Measurements from ENCODE around the gene FGD4. TPM values are rescaled to one million over a fixed set of nuclear protein-coding genes. Genes with fewer than 3 reads are reported as not detected.

Gene FGD4
- total and polyA plus RNA-seq, 4 donors, result 4.8 to 64.6 (median 24.2) TPM

DNA sequence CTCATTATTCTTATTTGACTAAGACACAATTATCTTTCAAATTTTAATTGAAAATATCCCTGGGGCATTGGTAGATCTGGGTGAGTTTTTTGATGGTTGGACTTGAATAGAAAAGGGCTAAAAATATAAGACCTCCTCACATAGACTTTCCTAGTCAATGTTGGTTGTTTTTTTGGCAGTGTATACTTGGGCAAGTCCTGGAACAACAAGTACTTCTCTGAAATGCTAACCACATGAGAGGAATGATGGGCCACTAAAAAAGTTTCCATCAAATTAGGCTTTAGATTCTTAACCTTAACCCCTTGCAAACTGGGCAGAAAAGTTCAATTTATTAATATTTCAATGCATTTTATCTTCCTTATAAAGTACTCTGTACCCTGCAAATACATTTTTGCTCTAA, 97.6 kb downstream of the FGD4 start:
- no peaks in the 10 kb centered on the region for H3K27me3 ChIP-seq (ENCODE audit: control insufficient read depth in 3 of 3, insufficient read depth in 3 of 3, low read length in 2 of 3)

DNA sequence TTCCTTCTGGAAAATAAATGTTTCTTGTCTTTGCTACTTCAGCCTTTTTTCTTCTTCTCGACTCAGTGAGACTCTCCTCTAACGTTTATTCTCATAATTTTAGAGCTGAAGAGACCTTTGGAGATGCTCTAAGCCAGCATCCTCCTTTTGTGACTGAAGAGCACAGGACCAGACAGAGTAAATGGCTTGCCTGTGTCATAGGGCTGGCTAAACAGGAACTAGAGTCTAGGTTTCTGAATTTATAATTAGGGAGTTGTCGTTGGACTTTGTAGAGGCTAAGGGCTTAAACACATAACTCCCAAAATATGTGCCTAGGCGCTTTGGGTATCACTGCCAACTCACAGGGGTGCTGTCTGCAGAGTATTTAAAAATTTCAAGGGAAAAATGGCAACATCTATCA, 98.5 kb downstream of the FGD4 start:
- no peak overlapping the region for H3K9ac ChIP-seq (ENCODE audit: insufficient read depth in 1 of 2, low read length in 2 of 2)

More for the DNA sequence above, 97.6 kb downstream of the FGD4 start:
- TF ChIP-seq, protein P1, sequence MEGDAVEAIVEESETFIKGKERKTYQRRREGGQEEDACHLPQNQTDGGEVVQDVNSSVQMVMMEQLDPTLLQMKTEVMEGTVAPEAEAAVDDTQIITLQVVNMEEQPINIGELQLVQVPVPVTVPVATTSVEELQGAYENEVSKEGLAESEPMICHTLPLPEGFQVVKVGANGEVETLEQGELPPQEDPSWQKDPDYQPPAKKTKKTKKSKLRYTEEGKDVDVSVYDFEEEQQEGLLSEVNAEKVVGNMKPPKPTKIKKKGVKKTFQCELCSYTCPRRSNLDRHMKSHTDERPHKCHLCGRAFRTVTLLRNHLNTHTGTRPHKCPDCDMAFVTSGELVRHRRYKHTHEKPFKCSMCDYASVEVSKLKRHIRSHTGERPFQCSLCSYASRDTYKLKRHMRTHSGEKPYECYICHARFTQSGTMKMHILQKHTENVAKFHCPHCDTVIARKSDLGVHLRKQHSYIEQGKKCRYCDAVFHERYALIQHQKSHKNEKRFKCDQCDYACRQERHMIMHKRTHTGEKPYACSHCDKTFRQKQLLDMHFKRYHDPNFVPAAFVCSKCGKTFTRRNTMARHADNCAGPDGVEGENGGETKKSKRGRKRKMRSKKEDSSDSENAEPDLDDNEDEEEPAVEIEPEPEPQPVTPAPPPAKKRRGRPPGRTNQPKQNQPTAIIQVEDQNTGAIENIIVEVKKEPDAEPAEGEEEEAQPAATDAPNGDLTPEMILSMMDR (IDR thresholded peaks at IDR 0.05; ENCODE audit: control extremely low read depth, extremely low read depth), result no peak
- Histone ChIP-seq H3K9me3 (ENCODE audit: control insufficient read depth in 4 of 4, insufficient read depth in 3 of 4, low read length in 3 of 4) (no peaks in the 10 kb centered on the region), H3K36me3 (ENCODE audit: control insufficient read depth in 4 of 4, insufficient read depth in 4 of 4, low read length in 4 of 4) (no peaks in the 10 kb centered on the region), H3K9ac (ENCODE audit: insufficient read depth in 1 of 2, low read length in 2 of 2) (no peak overlapping the region), H3K4me1 (ENCODE audit: control insufficient read depth in 5 of 5, insufficient read depth in 5 of 5, low read length in 5 of 5) (peaks cover 0 to 11% (median 4%) of the 10 kb centered on the region in 5 donors), H3K4me3 (no peak overlapping the region), H3K27ac (ENCODE audit: low read depth in 1 of 2, low read length in 1 of 2) (no peak overlapping the region)
- ATAC-seq (ENCODE audit: insufficient read depth, low FRiP score) (no peak), DNase-seq (no peak)

DNA sequence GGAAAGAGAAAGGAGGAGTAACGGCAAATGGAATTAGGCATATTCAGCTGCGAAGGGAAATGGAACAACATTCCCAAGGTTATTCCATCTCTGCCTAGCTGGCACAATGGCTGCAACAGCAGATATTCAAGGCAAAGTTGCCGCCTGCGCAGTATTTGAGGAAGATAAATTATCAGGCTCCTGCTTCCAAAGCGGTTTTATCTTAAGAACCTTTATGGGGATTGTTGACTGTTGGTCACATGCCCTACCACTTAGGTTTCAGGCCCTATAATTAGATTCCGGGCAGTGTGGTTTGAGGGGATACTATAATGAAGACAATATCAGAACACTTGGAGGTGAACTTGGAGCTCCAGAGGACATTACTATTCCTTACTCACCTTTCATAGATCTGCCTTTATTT, 99.7 kb downstream of the FGD4 start:
- Histone ChIP-seq H3K27ac (ENCODE audit: low read depth in 1 of 2, low read length in 1 of 2) (peak overlapping the region in 1 of 2 donors; percentile 26), H3K36me3 (ENCODE audit: control insufficient read depth in 4 of 4, insufficient read depth in 4 of 4, low read length in 4 of 4) (no peaks in the 10 kb centered on the region), H3K9me3 (ENCODE audit: control insufficient read depth in 4 of 4, insufficient read depth in 3 of 4, low read length in 3 of 4) (no peaks in the 10 kb centered on the region), H3K4me1 (ENCODE audit: control insufficient read depth in 5 of 5, insufficient read depth in 5 of 5, low read length in 5 of 5) (peaks cover under 1 to 29% (median 8%) of the 10 kb centered on the region in 5 donors), H3K9ac (ENCODE audit: insufficient read depth in 1 of 2, low read length in 2 of 2) (no peak overlapping the region), H3K4me3 (no peak overlapping the region), H3K27me3 (ENCODE audit: control insufficient read depth in 3 of 3, insufficient read depth in 3 of 3, low read length in 2 of 3) (no peaks in the 10 kb centered on the region)
- ATAC-seq (ENCODE audit: insufficient read depth, low FRiP score) (no peak), DNase-seq (no peak)
- TF ChIP-seq, protein P1 (IDR thresholded peaks at IDR 0.05; ENCODE audit: control extremely low read depth, extremely low read depth), result no peak
- WGBS, 2 donors, result 79 to 90% methylated on average over 6 of the region's 6 CpGs

More for the DNA sequence above, 98.5 kb downstream of the FGD4 start:
- Histone ChIP-seq H3K36me3 (ENCODE audit: control insufficient read depth in 4 of 4, insufficient read depth in 4 of 4, low read length in 4 of 4) (no peaks in the 10 kb centered on the region), H3K4me1 (ENCODE audit: control insufficient read depth in 5 of 5, insufficient read depth in 5 of 5, low read length in 5 of 5) (peaks cover 0 to 21% (median 4%) of the 10 kb centered on the region in 5 donors), H3K27me3 (ENCODE audit: control insufficient read depth in 3 of 3, insufficient read depth in 3 of 3, low read length in 2 of 3) (no peaks in the 10 kb centered on the region), H3K9me3 (ENCODE audit: control insufficient read depth in 4 of 4, insufficient read depth in 3 of 4, low read length in 3 of 4) (no peaks in the 10 kb centered on the region), H3K27ac (ENCODE audit: low read depth in 1 of 2, low read length in 1 of 2) (no peak overlapping the region), H3K4me3 (no peak overlapping the region)
- ATAC-seq (ENCODE audit: insufficient read depth, low FRiP score), result no peak
- DNase-seq, result no peak
- 56 to 58% methylated on average over 4 of the region's 4 CpGs for WGBS, 2 donors
- TF ChIP-seq, protein P1 (IDR thresholded peaks at IDR 0.05; ENCODE audit: control extremely low read depth, extremely low read depth), result no peak

DNA sequence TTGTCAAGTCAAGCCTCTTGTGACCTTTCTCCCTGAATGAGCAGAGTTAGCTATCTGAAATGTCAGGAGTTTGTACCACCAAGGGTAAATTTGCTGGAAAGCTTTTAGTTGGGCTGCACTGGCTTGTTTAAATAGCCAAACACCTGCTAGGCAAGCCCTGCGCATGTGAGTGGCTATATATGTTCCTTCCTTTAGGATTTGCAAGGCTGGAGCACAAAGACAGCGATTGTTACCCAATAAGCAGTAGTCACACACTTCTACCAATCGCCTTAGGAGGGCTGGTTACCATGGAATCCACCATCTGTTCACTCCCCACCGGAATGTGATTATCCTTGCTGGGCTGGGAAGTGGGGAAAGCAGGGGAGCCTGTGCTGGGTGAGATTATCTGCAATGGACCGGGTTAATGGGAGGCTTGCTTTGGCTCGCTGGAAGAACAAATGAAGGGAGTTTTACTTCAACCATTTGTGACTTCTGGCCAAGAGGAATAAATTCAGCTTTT, 102.5 kb downstream of the FGD4 start:
- Histone ChIP-seq H3K9me3 (ENCODE audit: control insufficient read depth in 4 of 4, insufficient read depth in 3 of 4, low read length in 3 of 4) (no peaks in the 10 kb centered on the region), H3K36me3 (ENCODE audit: control insufficient read depth in 4 of 4, insufficient read depth in 4 of 4, low read length in 4 of 4) (no peaks in the 10 kb centered on the region), H3K4me1 (ENCODE audit: control insufficient read depth in 5 of 5, insufficient read depth in 5 of 5, low read length in 5 of 5) (peaks cover 2 to 53% (median 29%) of the 10 kb centered on the region in 5 donors), H3K27me3 (ENCODE audit: control insufficient read depth in 3 of 3, insufficient read depth in 3 of 3, low read length in 2 of 3) (no peaks in the 10 kb centered on the region), H3K9ac (ENCODE audit: insufficient read depth in 1 of 2, low read length in 2 of 2) (peak overlapping the region in 1 of 2 donors; percentile 7), H3K4me3 (no peak overlapping the region), H3K27ac (ENCODE audit: low read depth in 1 of 2, low read length in 1 of 2) (peak overlapping the region; percentile 43 to 49)
- TF ChIP-seq, protein P1 (IDR thresholded peaks at IDR 0.05; ENCODE audit: control extremely low read depth, extremely low read depth), result no peak
- DNase-seq (peak; percentile 74 to 86 (median 84)), ATAC-seq (ENCODE audit: insufficient read depth, low FRiP score) (peak; percentile 25)
- WGBS, 2 donors, result 47 to 49% methylated on average over 6 of the region's 6 CpGs

Data from lung (tissue), 12 donors.